ENCODE data around the gene KCNC1. TPM values are rescaled to one million over a fixed set of nuclear protein-coding genes. Genes with fewer than 3 reads are reported as not detected.

The KCNC1 gene
- total and polyA plus RNA-seq, 4 donors: 0.54 TPM; not detected in 3

GRCh38 chr11:17724020-17724908, 10.3 kb upstream of the KCNC1 start:
- Histone ChIP-seq H3K27me3 (ENCODE audit: control insufficient read depth in 4 of 4, insufficient read depth in 4 of 4, low read length in 3 of 4) (peaks cover 5 to 19% (median 12%) of the 10 kb centered on the region in 4 donors), H3K36me3 (ENCODE audit: control insufficient read depth in 4 of 4, insufficient read depth in 3 of 4, low read depth in 1 of 4, low read length in 3 of 4) (peaks cover 0 to 2% (median 0%) of the 10 kb centered on the region in 4 donors), H3K4me3 (ENCODE audit: low read depth in 1 of 3, low read length in 3 of 3) (no peak overlapping the region), H3K9ac (ENCODE audit: low read depth in 1 of 2, low read length in 2 of 2) (no peak overlapping the region), H3K4me1 (ENCODE audit: control insufficient read depth in 4 of 4, insufficient read depth in 4 of 4, low read length in 3 of 4) (peaks cover 9 to 17% (median 14%) of the 10 kb centered on the region in 4 donors), H3K9me3 (ENCODE audit: control insufficient read depth in 4 of 4, low read length in 3 of 4) (no peaks in the 10 kb centered on the region), H3K27ac (ENCODE audit: low read depth in 1 of 2, low read length in 2 of 2) (no peak overlapping the region)
- no peak for DNase-seq (ENCODE audit: low spot score)
- TF ChIP-seq HNF4G (IDR thresholded peaks at IDR 0.05) (no peak), FOXA2 (IDR thresholded peaks at IDR 0.05) (no peak), YY1 (IDR thresholded peaks at IDR 0.05) (no peak), NR2F2 (IDR thresholded peaks at IDR 0.05) (no peak), RAD21 (IDR thresholded peaks at IDR 0.05) (no peak), FOXA1 (IDR thresholded peaks at IDR 0.05) (no peak)
- 76% methylated on average over 10 of the region's 10 CpGs for WGBS

DNA sequence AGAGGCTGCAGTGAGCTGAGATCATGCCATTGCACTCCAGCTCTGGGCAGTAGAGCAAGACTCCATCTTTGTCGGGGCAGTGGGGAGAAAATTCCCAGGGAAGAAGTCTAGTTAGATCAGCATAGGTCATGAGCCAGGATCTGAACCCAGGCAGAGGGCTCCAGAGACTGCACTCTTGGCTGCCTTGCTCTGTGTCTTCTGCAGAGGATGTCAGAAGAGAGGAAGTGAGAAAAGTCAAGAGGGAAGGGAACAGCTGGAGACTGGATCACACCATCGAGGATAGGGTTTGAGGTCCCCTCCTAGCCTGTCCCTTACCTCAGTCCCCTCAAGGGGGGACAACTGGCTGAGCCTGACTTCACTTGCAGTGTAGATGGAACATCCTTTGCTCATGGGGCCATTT, 9.4 kb upstream of the KCNC1 start:
- no peaks in the 10 kb centered on the region for H3K9me3 ChIP-seq (ENCODE audit: control insufficient read depth in 4 of 4, low read length in 3 of 4)
- H3K4me1 ChIP-seq (ENCODE audit: control insufficient read depth in 4 of 4, insufficient read depth in 4 of 4, low read length in 3 of 4): peaks cover 7 to 11% (median 9%) of the 10 kb centered on the region in 4 donors
- H3K36me3 ChIP-seq (ENCODE audit: control insufficient read depth in 4 of 4, insufficient read depth in 3 of 4, low read depth in 1 of 4, low read length in 3 of 4): no peaks in the 10 kb centered on the region
- DNase-seq (ENCODE audit: low spot score): no peak
- H3K9ac ChIP-seq (ENCODE audit: low read depth in 1 of 2, low read length in 2 of 2): no peak overlapping the region
- TF ChIP-seq TAF1 (conservative IDR thresholded peaks at IDR 0.05) (no peak), JUND (IDR thresholded peaks at IDR 0.05) (no peak), YY1 (IDR thresholded peaks at IDR 0.05) (no peak), GABPA (IDR thresholded peaks at IDR 0.05 in 1 of 2, conservative IDR thresholded peaks at IDR 0.05 in 1 of 2) (no peak), ATF3 (IDR thresholded peaks at IDR 0.05) (no peak), HNF4G (IDR thresholded peaks at IDR 0.05) (no peak)
- WGBS: 73% methylated on average over 2 of the region's 2 CpGs
- no peak overlapping the region for H3K4me3 ChIP-seq (ENCODE audit: low read depth in 1 of 3, low read length in 3 of 3)
- H3K27ac ChIP-seq (ENCODE audit: low read depth in 1 of 2, low read length in 2 of 2): no peak overlapping the region
- H3K27me3 ChIP-seq (ENCODE audit: control insufficient read depth in 4 of 4, insufficient read depth in 4 of 4, low read length in 3 of 4): peaks cover 2 to 16% (median 12%) of the 10 kb centered on the region in 4 donors

DNA sequence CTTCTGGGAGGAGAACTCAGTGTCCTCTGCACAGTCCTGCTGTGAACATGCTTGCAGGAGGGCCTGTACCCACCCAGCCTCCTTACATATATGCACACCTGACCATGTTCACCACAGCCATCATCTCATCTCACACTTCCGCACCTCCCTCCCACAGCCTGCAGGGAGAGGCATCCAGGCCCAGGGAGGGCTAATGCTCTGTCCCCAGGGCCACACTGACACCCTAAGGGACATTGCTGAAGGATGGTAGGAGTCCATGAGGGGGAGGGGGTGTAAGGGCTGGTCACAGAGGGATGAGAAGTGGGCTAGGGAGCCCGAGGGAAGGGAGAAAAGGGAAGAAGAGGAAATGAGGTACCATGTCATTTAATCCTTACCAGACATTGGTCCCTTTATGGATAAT, 4.4 kb upstream of the KCNC1 start:
- Histone ChIP-seq H3K27me3 (ENCODE audit: control insufficient read depth in 4 of 4, insufficient read depth in 4 of 4, low read length in 3 of 4) (peaks cover 0 to 3% (median 0%) of the 10 kb centered on the region in 4 donors), H3K27ac (ENCODE audit: low read depth in 1 of 2, low read length in 2 of 2) (no peak overlapping the region), H3K4me3 (ENCODE audit: low read depth in 1 of 3, low read length in 3 of 3) (no peak overlapping the region), H3K9me3 (ENCODE audit: control insufficient read depth in 4 of 4, low read length in 3 of 4) (no peaks in the 10 kb centered on the region), H3K36me3 (ENCODE audit: control insufficient read depth in 4 of 4, insufficient read depth in 3 of 4, low read depth in 1 of 4, low read length in 3 of 4) (no peaks in the 10 kb centered on the region), H3K4me1 (ENCODE audit: control insufficient read depth in 4 of 4, insufficient read depth in 4 of 4, low read length in 3 of 4) (peaks cover 7 to 20% (median 12%) of the 10 kb centered on the region in 4 donors), H3K9ac (ENCODE audit: low read depth in 1 of 2, low read length in 2 of 2) (no peak overlapping the region)
- no peak for DNase-seq (ENCODE audit: low spot score)
- WGBS: 61% methylated on average over 2 of the region's 2 CpGs
- TF ChIP-seq RAD21 (IDR thresholded peaks at IDR 0.05) (no peak), GABPA (IDR thresholded peaks at IDR 0.05 in 1 of 2, conservative IDR thresholded peaks at IDR 0.05 in 1 of 2) (no peak), REST (IDR thresholded peaks at IDR 0.05) (no peak), HNF4G (IDR thresholded peaks at IDR 0.05) (no peak), FOXA2 (IDR thresholded peaks at IDR 0.05) (no peak), TAF1 (conservative IDR thresholded peaks at IDR 0.05) (no peak), RXRA (IDR thresholded peaks at IDR 0.05) (no peak), SP1 (IDR thresholded peaks at IDR 0.05) (no peak), YY1 (IDR thresholded peaks at IDR 0.05) (no peak), FOXA1 (IDR thresholded peaks at IDR 0.05) (no peak), NR2F2 (IDR thresholded peaks at IDR 0.05) (no peak), HNF4A (conservative IDR thresholded peaks at IDR 0.05) (no peak), CTCF (IDR thresholded peaks at IDR 0.05; ENCODE audit: low read depth, low read length, missing input control) (no peak), EGR1 (IDR thresholded peaks at IDR 0.05; ENCODE audit: low read depth in 2 of 2) (no peak)
- TF ChIP-seq, protein P1, sequence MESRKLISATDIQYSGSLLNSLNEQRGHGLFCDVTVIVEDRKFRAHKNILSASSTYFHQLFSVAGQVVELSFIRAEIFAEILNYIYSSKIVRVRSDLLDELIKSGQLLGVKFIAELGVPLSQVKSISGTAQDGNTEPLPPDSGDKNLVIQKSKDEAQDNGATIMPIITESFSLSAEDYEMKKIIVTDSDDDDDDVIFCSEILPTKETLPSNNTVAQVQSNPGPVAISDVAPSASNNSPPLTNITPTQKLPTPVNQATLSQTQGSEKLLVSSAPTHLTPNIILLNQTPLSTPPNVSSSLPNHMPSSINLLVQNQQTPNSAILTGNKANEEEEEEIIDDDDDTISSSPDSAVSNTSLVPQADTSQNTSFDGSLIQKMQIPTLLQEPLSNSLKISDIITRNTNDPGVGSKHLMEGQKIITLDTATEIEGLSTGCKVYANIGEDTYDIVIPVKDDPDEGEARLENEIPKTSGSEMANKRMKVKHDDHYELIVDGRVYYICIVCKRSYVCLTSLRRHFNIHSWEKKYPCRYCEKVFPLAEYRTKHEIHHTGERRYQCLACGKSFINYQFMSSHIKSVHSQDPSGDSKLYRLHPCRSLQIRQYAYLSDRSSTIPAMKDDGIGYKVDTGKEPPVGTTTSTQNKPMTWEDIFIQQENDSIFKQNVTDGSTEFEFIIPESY (IDR thresholded peaks at IDR 0.05): no peak
